Subcutaneous adipose tissue (tissue), 4 donors: ENCODE results near the gene CHMP4B. TPM values are rescaled to one million over a fixed set of nuclear protein-coding genes. Genes with fewer than 3 reads are reported as not detected.

Experiments used
- CTCF ChIP-seq: fragments of 450-650 bp; IDR thresholded peaks from one replicate; pipeline ENCODE4 v1.5.1; 2016; ENCODE audit warnings: low read depth, mild to moderate bottlenecking, control low read depth, antibody characterized with exemption, moderate library complexity
- total RNA-seq, 4 donors: library from RNA; depleted of rRNA; stranded (reverse); fragments of >200 nt; gene quantifications; one replicate each; pipeline ENCODE4 v1.1.0, GENCODE V29; 2016

Gene CHMP4B
- total RNA-seq, 4 donors from 2014 or later: 68.0 to 79.5 (median 69.5) TPM

GRCh38 chr20:33859157-33859695 lies 48.1 kb downstream of the CHMP4B start:
- no peak for TF ChIP-seq CTCF

- no peak for TF ChIP-seq CTCF
These were observed 48.6 kb downstream of the CHMP4B start for GRCh38 chr20:33859751-33860150.

GRCh38 chr20:33861458-33861857 lies 50.3 kb downstream of the CHMP4B start:
- TF ChIP-seq CTCF: no peak

- no peak for TF ChIP-seq CTCF
These were observed 51.7 kb downstream of the CHMP4B start for GRCh38 chr20:33862709-33863403.

GRCh38 chr20:33863440-33864323 lies 52.5 kb downstream of the CHMP4B start:
- TF ChIP-seq CTCF: no peak

GRCh38 chr20:33864324-33864963 lies 53.3 kb downstream of the CHMP4B start:
- TF ChIP-seq CTCF: no peak
